ENCODE results near the gene ADD1. TPM values are rescaled to one million over a fixed set of nuclear protein-coding genes. Genes with fewer than 3 reads are reported as not detected.

Gene ADD1
- total and polyA plus RNA-seq, 8 donors: 70.9 to 160 (median 92.0) TPM

GRCh38 chr4:2814627-2815270 is 28.9 kb upstream of the ADD1 start:
- Histone ChIP-seq H3K9me3 (no peaks in the 10 kb centered on the region), H3K4me1 (peaks cover 0 to 13% (median 0%) of the 10 kb centered on the region in 3 donors), H3K27me3 (no peaks in the 10 kb centered on the region), H3K36me3 (no peaks in the 10 kb centered on the region), H3K4me3 (no peak overlapping the region), H3K27ac (no peak overlapping the region)
- TF ChIP-seq CTCF (IDR thresholded peaks at IDR 0.05): no peak
- 77 to 86% methylated on average over 7 of the region's 7 CpGs for WGBS, 2 donors
- peak in 1 of 6 donors; percentile 29 for DNase-seq
- intact Hi-C loops (cut with DNase I): no loop called here
- ATAC-seq: no peak
- FAIRE-seq: no peak

- DNase-seq (no peak), ATAC-seq (no peak), FAIRE-seq (no peak)
- intact Hi-C loops (cut with DNase I): no loop called here
- 48 to 62% methylated on average over 1 of the region's 1 CpG for WGBS, 2 donors
- H3K4me3 ChIP-seq: no peak overlapping the region
- no peak for TF ChIP-seq CTCF (IDR thresholded peaks at IDR 0.05)
- peaks cover 0 to 10% (median 0%) of the 10 kb centered on the region in 3 donors for H3K4me1 ChIP-seq
- H3K36me3 ChIP-seq: no peaks in the 10 kb centered on the region
- H3K27me3 ChIP-seq: no peaks in the 10 kb centered on the region
- no peaks in the 10 kb centered on the region for H3K9me3 ChIP-seq
- H3K27ac ChIP-seq: no peak overlapping the region
Measured at GRCh38 chr4:2816401-2816954, 27.2 kb upstream of the ADD1 start.

- peaks cover 0 to 7% (median 0%) of the 10 kb centered on the region in 3 donors for H3K4me1 ChIP-seq
- no peak for DNase-seq
- no peak for ATAC-seq
- no peak for FAIRE-seq
- no peak overlapping the region for H3K27ac ChIP-seq
- H3K9me3 ChIP-seq: no peaks in the 10 kb centered on the region
- intact Hi-C loops (cut with DNase I): no loop called here
- H3K4me3 ChIP-seq: no peak overlapping the region
- no peaks in the 10 kb centered on the region for H3K36me3 ChIP-seq
- H3K27me3 ChIP-seq: no peaks in the 10 kb centered on the region
- 70 to 87% methylated on average over 4 of the region's 4 CpGs for WGBS, 2 donors
- no peak for TF ChIP-seq CTCF (IDR thresholded peaks at IDR 0.05)
Measured at GRCh38 chr4:2817137-2817536, 26.5 kb upstream of the ADD1 start.

- Histone ChIP-seq H3K27ac (peak overlapping the region in 1 of 4 donors; percentile 13), H3K27me3 (no peaks in the 10 kb centered on the region), H3K4me1 (peaks cover 0 to 7% (median 0%) of the 10 kb centered on the region in 3 donors), H3K4me3 (peak overlapping the region; percentile 45 to 65 (median 60)), H3K36me3 (no peaks in the 10 kb centered on the region), H3K9me3 (no peaks in the 10 kb centered on the region)
- TF ChIP-seq CTCF (IDR thresholded peaks at IDR 0.05): no peak
- DNase-seq: peak in 5 of 6 donors; percentile 47 to 87 (median 76)
- FAIRE-seq: no peak
- intact Hi-C loops (cut with DNase I): no loop called here
- ATAC-seq: peak; percentile 82 to 91 (median 90)
- 5 to 6% methylated on average over 23 to 65 of the region's 65 CpGs for WGBS, 2 donors
Measured at GRCh38 chr4:2817701-2818350, 25.8 kb upstream of the ADD1 start.
